ENCODE measurements around the gene ZNF584.
A peak's percentile ranks its signal among the peaks of the same experiment; 100 is the strongest.

ZNF584 gene

GRCh38 chr19:58451358-58452101 lies 43.1 kb downstream of the ZNF584 start, which contains the start of gene ZNF324B:
Gene ZNF324B, plus strand, starts transcription at chr19:58451622. Its CDS starts 2,080 bp downstream, at chr19:58453702.
- peak within 1 kb of the TSS in 20 of 21 experiments; percentile 1 to 89 (median 76) for H3K27ac ChIP-seq
- peak within 1 kb of the TSS; percentile 77 to 99 (median 92) for H3K4me3 ChIP-seq

DNA sequence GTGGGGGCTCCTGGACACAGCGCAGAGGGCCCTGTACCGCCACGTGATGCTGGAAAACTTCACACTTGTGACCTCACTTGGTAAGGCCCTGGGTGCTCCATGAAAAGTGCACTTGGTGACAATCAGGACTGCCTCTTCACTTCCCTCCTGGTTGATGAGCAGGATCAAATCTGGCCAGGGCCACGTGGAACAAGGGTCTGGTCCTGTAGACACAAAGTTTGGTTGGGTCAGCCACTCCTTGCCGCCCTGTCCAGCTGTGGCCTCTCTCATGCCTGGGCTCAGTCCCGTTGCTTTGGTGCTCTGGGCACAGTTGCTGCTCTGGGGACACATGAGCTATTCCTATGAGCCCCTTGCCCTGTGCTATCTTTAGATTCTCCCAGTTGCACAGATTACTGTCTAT lies 45.3 kb downstream of the ZNF584 start:
- Histone ChIP-seq H3K27ac (no peak overlapping the region), H3K4me3 (no peak overlapping the region)

DNA sequence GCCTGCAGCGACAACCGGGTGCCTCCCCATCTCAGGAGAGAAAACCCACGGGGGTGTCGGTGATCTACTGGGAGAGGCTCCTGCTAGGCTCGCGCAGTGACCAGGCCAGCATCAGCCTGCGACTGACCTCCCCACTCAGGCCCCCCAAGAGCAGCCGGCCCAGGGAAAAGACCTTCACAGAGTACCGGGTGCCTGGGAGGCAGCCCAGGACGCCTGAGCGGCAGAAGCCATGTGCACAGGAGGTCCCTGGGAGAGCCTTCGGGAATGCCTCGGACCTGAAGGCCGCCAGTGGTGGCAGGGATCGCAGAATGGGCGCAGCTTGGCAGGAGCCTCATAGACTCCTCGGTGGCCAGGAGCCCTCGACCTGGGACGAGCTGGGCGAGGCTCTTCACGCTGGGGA lies 46.9 kb downstream of the ZNF584 start:
- Histone ChIP-seq H3K4me3 (no peak overlapping the region), H3K27ac (no peak overlapping the region)

DNA sequence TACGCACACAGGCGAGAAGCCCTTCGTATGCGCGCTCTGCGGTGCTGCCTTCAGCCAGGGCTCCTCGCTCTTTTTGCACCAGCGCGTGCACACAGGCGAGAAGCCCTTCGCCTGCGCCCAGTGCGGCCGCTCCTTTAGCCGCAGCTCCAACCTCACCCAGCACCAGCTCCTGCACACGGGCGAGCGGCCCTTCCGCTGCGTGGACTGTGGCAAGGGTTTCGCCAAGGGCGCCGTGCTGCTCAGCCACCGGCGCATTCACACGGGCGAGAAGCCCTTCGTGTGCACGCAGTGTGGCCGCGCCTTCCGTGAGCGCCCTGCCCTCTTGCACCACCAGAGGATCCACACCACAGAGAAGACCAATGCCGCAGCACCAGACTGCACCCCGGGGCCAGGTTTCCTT lies 47.7 kb downstream of the ZNF584 start:
- Histone ChIP-seq H3K4me3 (no peak overlapping the region), H3K27ac (no peak overlapping the region)

DNA sequence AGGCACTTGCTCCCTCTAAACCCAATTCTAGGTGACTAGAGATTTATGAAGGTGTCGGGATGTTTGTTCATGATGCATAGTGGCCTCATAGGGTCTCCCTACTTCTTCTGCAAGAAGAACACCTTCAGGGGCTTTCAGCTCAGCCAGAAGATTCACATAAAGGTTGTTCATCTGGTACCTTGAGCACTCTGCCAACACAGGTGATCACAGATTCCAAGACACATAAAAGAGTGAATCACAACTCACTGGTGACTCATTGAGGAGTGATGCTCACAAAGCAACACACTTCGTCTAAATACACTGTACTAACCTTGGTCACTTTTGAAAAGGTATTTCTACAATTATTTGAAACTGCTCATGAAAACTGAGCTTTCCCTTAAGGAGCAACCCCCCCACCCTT lies 51.6 kb downstream of the ZNF584 start:
- Histone ChIP-seq H3K4me3 (no peak overlapping the region), H3K27ac (no peak overlapping the region)

DNA sequence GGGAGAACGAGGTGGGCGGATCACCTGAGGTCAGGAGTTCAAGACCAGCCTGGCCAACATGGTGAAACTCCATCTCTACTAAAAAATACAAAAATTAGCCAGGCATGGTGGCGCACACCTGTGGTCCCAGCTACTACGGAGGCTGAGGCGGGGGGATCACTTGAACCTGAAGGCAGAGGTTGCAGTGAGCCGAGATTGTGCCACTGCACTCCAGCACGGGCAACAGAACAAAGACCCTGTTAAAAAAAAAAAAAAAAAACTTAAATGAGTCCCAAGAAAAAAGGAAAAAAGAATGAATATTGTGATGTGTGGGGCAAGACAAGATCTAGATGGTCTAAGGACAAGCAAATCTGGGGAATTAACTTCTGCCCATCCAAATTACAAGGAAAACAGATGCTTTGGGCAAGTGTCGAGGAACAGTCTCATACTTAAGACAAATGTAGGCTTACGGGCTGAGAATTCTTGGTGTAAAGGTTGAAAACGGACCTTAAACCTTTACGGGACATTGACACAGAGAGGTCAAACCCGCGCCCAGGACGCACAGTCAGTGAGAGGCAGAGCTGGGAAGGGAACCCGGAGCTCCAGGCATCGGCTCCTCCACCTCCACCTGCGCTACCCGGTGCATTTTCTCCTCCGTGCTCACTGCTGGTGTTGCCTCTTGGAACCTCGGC lies 57.8 kb downstream of the ZNF584 start:
- Histone ChIP-seq H3K4me3 (peak overlapping the region; percentile 76 to 100 (median 99)), H3K27ac (peak overlapping the region in 5 of 21 experiments; percentile 20 to 94 (median 88))

- Histone ChIP-seq H3K4me3 (peak within 1 kb of the TSS; percentile 76 to 100 (median 99)), H3K27ac (peak within 1 kb of the TSS in 20 of 21 experiments; percentile 38 to 94 (median 85))
These were observed 58.5 kb downstream of the ZNF584 start, which contains the start of gene ZNF324 for GRCh38 chr19:58466760-58467589. Gene ZNF324, plus strand, starts transcription at chr19:58467080. Its CDS starts 2,106 bp downstream, at chr19:58469186.

All from skin epidermis (tissue), 12 donors.